ENCODE data around the gene CACNA1G. TPM values are rescaled to one million over a fixed set of nuclear protein-coding genes. Genes with fewer than 3 reads are reported as not detected.

Gene CACNA1G
- polyA plus RNA-seq, 1 donor from 2014 or later = 10.9 TPM

- H3K27ac ChIP-seq (ENCODE audit: low read length) = no peak overlapping the region
- no peak overlapping the region for H3K4me2 ChIP-seq (ENCODE audit: low read length)
- H3K9me3 ChIP-seq (ENCODE audit: low read length) = no peaks in the 10 kb centered on the region
- no peaks in the 10 kb centered on the region for H3K36me3 ChIP-seq (ENCODE audit: insufficient read depth, low read length)
- no peaks in the 10 kb centered on the region for H3K27me3 ChIP-seq (ENCODE audit: insufficient read depth, low read depth, low read length)
- no peak overlapping the region for H3K9ac ChIP-seq (ENCODE audit: low read length)
- no peaks in the 10 kb centered on the region for H3F3A ChIP-seq (ENCODE audit: insufficient read depth, low read length, poor library complexity, severe bottlenecking)
- H2AFZ ChIP-seq (ENCODE audit: low read depth, low read length) = no peak overlapping the region
- no peak overlapping the region for H3K4me3 ChIP-seq (ENCODE audit: low read length)
- H3K79me2 ChIP-seq (replicated peaks; ENCODE audit: insufficient read depth, low read length) = no peaks in the 10 kb centered on the region
- no peaks in the 10 kb centered on the region for H3K9me2 ChIP-seq (ENCODE audit: insufficient read depth, low read length)
- H4K20me1 ChIP-seq (ENCODE audit: insufficient read depth) = no peaks in the 10 kb centered on the region
- TF ChIP-seq EZH2 (IDR thresholded peaks at IDR 0.05; ENCODE audit: borderline replicate concordance, insufficient read depth, low read length, poor library complexity, severe bottlenecking) (no peak), RAD21 (conservative IDR thresholded peaks at IDR 0.05) (no peak), POLR2AphosphoS5 (IDR thresholded peaks at IDR 0.05) (no peak)
Measured at GRCh38 chr17:50588391-50589049, 28.0 kb downstream of the CACNA1G start.

GRCh38 chr17:50589095-50589705 lies 28.7 kb downstream of the CACNA1G start:
- Histone ChIP-seq H3K27ac (ENCODE audit: low read length) (no peak overlapping the region), H3K27me3 (ENCODE audit: insufficient read depth, low read depth, low read length) (no peaks in the 10 kb centered on the region), H3K36me3 (ENCODE audit: insufficient read depth, low read length) (no peaks in the 10 kb centered on the region), H3K4me2 (ENCODE audit: low read length) (no peak overlapping the region), H3K9me2 (ENCODE audit: insufficient read depth, low read length) (no peaks in the 10 kb centered on the region), H3K79me2 (replicated peaks; ENCODE audit: insufficient read depth, low read length) (no peaks in the 10 kb centered on the region), H3F3A (ENCODE audit: insufficient read depth, low read length, poor library complexity, severe bottlenecking) (no peaks in the 10 kb centered on the region), H2AFZ (ENCODE audit: low read depth, low read length) (no peak overlapping the region), H3K9ac (ENCODE audit: low read length) (no peak overlapping the region), H3K4me3 (ENCODE audit: low read length) (no peak overlapping the region), H4K20me1 (ENCODE audit: insufficient read depth) (no peaks in the 10 kb centered on the region), H3K9me3 (ENCODE audit: low read length) (no peaks in the 10 kb centered on the region)
- no peak for TF ChIP-seq EP300 (conservative IDR thresholded peaks at IDR 0.05; ENCODE audit: poor library complexity, severe bottlenecking)
- TF ChIP-seq, protein P1, sequence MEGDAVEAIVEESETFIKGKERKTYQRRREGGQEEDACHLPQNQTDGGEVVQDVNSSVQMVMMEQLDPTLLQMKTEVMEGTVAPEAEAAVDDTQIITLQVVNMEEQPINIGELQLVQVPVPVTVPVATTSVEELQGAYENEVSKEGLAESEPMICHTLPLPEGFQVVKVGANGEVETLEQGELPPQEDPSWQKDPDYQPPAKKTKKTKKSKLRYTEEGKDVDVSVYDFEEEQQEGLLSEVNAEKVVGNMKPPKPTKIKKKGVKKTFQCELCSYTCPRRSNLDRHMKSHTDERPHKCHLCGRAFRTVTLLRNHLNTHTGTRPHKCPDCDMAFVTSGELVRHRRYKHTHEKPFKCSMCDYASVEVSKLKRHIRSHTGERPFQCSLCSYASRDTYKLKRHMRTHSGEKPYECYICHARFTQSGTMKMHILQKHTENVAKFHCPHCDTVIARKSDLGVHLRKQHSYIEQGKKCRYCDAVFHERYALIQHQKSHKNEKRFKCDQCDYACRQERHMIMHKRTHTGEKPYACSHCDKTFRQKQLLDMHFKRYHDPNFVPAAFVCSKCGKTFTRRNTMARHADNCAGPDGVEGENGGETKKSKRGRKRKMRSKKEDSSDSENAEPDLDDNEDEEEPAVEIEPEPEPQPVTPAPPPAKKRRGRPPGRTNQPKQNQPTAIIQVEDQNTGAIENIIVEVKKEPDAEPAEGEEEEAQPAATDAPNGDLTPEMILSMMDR (IDR thresholded peaks at IDR 0.05; ENCODE audit: poor library complexity, severe bottlenecking) = no peak
- no peak for TF ChIP-seq REST (IDR thresholded peaks at IDR 0.05; ENCODE audit: borderline replicate concordance)
- TF ChIP-seq POLR2AphosphoS5 (IDR thresholded peaks at IDR 0.05) = no peak
- TF ChIP-seq EZH2 (IDR thresholded peaks at IDR 0.05; ENCODE audit: borderline replicate concordance, insufficient read depth, low read length, poor library complexity, severe bottlenecking) = no peak
- no peak for TF ChIP-seq MXI1 (conservative IDR thresholded peaks at IDR 0.05; ENCODE audit: poor library complexity, severe bottlenecking)
- TF ChIP-seq SMC3 (conservative IDR thresholded peaks at IDR 0.05; ENCODE audit: poor library complexity) = no peak
- no peak for TF ChIP-seq RAD21 (conservative IDR thresholded peaks at IDR 0.05)
- TF ChIP-seq TAF1 (IDR thresholded peaks at IDR 0.05; ENCODE audit: low read depth) = no peak

Data from neural cell (in vitro differentiated cells).